ENCODE measurements around the gene CHRNA5. TPM values are rescaled to one million over a fixed set of nuclear protein-coding genes. Genes with fewer than 3 reads are reported as not detected.

The CHRNA5 gene
- total and polyA plus RNA-seq, 9 of the 15 experiments (the other 6 are each of a cell fraction or from before 2014, with no cell fraction given) = 2.8 to 16.1 (median 11.4) TPM

DNA sequence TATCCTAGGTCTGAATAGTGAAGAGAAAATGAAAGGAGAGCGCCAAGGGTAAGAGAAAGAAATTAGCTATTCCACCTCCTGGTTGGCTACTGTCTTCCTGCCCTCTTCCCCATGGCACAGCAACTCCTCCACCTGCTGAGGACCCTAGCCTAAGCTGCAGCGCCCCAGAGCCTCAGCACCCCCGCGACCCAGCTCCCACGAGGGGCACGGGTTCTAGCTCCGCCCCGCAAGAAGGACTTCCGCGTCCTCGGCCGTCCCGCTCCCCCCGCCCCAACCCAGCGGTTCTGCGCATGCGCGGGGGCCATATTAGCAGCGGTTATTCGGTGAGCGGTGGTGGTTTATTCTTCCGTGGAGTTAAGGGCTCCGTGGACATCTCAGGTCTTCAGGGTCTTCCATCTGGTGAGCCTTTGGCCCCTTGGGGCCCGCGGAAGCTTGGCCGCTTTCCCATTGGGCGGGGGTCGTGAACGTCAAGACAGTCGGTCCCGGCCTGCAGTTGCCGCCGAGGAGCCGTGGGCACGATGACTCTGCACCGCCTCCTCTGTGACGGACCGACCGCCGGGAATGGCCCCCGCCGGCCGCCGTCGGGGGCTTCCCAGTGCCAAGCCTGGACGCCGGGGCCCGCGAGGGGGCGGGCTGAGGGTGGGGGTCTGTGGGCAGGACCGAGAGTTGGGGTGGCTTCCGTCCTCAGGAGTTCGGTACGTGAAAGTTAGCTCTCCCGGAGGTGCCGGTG, 25.0 kb upstream of the CHRNA5 start, which contains the start of gene PSMA4 (continued):
- TF ChIP-seq PHTF2 (CRISPR knock-in tag; IDR thresholded peaks at IDR 0.05) (no peak), ZNF3 (CRISPR knock-in tag; IDR thresholded peaks at IDR 0.05) (no peak), CBFB (CRISPR knock-in tag; IDR thresholded peaks at IDR 0.05) (no peak), HOXB6 (CRISPR knock-in tag; IDR thresholded peaks at IDR 0.05; ENCODE audit: borderline replicate concordance) (no peak), E2F8 (IDR thresholded peaks at IDR 0.05; ENCODE audit: low read depth, partially characterized antibody) (peak; percentile 40), NCOA2 (IDR thresholded peaks at IDR 0.05; ENCODE audit: partially characterized antibody in 2 of 2) (no peak), LCOR (CRISPR knock-in tag; IDR thresholded peaks at IDR 0.05) (peak; percentile 77; the same call in 1 of the 2 replicates), TCF7L2 (IDR thresholded peaks at IDR 0.05; ENCODE audit: low read depth, low read length) (no peak), CBX5 (IDR thresholded peaks at IDR 0.05; ENCODE audit: borderline replicate concordance, low read depth) (no peak), ZNF436 (CRISPR knock-in tag; IDR thresholded peaks at IDR 0.05) (no peak), SIN3A (IDR thresholded peaks at IDR 0.05; ENCODE audit: borderline replicate concordance in 2 of 2, control insufficient read depth in 1 of 2, low read depth in 2 of 2, low read length in 2 of 2) (peak; percentile 31 to 51; a peak in 2 of 4 replicates), POU5F1 (IDR thresholded peaks at IDR 0.05; ENCODE audit: borderline replicate concordance, low read depth, low read length, partially characterized antibody) (no peak), SAP30 (IDR thresholded peaks at IDR 0.05; ENCODE audit: borderline replicate concordance, insufficient read depth, low read depth, low read length, poor library complexity, severe bottlenecking) (peak; percentile 0), KAT8 (IDR thresholded peaks at IDR 0.05; ENCODE audit: low read depth) (no peak), TAF7 (tag; IDR thresholded peaks at IDR 0.05) (peak; percentile 85), MTA1 (IDR thresholded peaks at IDR 0.05; ENCODE audit: borderline replicate concordance) (peak; percentile 45; the same call in 1 of the 2 replicates), CBX3 (IDR thresholded peaks at IDR 0.05; ENCODE audit: borderline replicate concordance in 1 of 2, low read length in 2 of 2) (peak in 1 of 2 experiments; percentile 46; a peak in 1 of 3 replicates), BACH1 (tag; IDR thresholded peaks at IDR 0.05) (no peak), PCBP2 (IDR thresholded peaks at IDR 0.05; ENCODE audit: low read depth, low read length, poor library complexity, severe bottlenecking) (no peak)
- TF ChIP-seq, protein P1, sequence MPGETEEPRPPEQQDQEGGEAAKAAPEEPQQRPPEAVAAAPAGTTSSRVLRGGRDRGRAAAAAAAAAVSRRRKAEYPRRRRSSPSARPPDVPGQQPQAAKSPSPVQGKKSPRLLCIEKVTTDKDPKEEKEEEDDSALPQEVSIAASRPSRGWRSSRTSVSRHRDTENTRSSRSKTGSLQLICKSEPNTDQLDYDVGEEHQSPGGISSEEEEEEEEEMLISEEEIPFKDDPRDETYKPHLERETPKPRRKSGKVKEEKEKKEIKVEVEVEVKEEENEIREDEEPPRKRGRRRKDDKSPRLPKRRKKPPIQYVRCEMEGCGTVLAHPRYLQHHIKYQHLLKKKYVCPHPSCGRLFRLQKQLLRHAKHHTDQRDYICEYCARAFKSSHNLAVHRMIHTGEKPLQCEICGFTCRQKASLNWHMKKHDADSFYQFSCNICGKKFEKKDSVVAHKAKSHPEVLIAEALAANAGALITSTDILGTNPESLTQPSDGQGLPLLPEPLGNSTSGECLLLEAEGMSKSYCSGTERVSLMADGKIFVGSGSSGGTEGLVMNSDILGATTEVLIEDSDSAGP (CRISPR knock-in tag; IDR thresholded peaks at IDR 0.05) = peak; percentile 47; the same call in 1 of the 2 replicates
- TF ChIP-seq, protein P2, sequence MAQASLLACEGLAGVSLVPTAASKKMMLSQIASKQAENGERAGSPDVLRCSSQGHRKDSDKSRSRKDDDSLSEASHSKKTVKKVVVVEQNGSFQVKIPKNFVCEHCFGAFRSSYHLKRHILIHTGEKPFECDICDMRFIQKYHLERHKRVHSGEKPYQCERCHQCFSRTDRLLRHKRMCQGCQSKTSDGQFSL (CRISPR knock-in tag; IDR thresholded peaks at IDR 0.05) = peak; percentile 70; the same call in 1 of the 2 replicates
- TF ChIP-seq, protein P2 (tag; IDR thresholded peaks at IDR 0.05) = no peak

Measured in K562 (cell line).